ENCODE results near the gene SEC22B.
"Not testable (repeated sequence)": the region's sequence is repeated elsewhere in the genome, so short reads cannot be mapped to it uniquely, and the experiment has no call there.

GRCh38 chr1:120116094-120116493, 60.2 kb downstream of the SEC22B start:
- TF ChIP-seq MAX (IDR thresholded peaks at IDR 0.05); CBX2 (IDR thresholded peaks at IDR 0.05; ENCODE audit: borderline replicate concordance, low read depth); CTCF (IDR thresholded peaks at IDR 0.05); RFX5 (IDR thresholded peaks at IDR 0.05); POLR2A (IDR thresholded peaks at IDR 0.05; ENCODE audit: low read length); ZC3H11A (IDR thresholded peaks at IDR 0.05); CEBPB (IDR thresholded peaks at IDR 0.05); FOSL2 (IDR thresholded peaks at IDR 0.05); FOSL2 (CRISPR knock-in tag; IDR thresholded peaks at IDR 0.05): not testable (repeated sequence)

Data from A549 (cell line).